ENCODE measurements around the gene CNTN1. TPM values are rescaled to one million over a fixed set of nuclear protein-coding genes. Genes with fewer than 3 reads are reported as not detected.

The CNTN1 gene
- polyA plus RNA-seq, 1 donor (not counting 4 experiments of a cell fraction or from before 2014, with no cell fraction given): 19.0 TPM

- FAIRE-seq (no peak), DNase-seq (ENCODE audit: low read depth, low spot score) (no peak)
- no peak overlapping the region for H3K4me3 ChIP-seq (ENCODE audit: control insufficient read depth in 2 of 3, extremely low read depth in 1 of 3, insufficient read depth in 2 of 3, low read depth in 1 of 3, low read length in 3 of 3)
- TF ChIP-seq CTCF (optimal IDR thresholded peaks at IDR 0.05 in 1 of 3, IDR thresholded peaks at IDR 0.05 in 1 of 3, conservative IDR thresholded peaks at IDR 0.05 in 1 of 3; ENCODE audit: extremely low read depth in 1 of 3, insufficient read depth in 2 of 3, low read length in 3 of 3) (no peak), EZH2 (IDR thresholded peaks at IDR 0.05; ENCODE audit: low read length) (no peak)
- H2AFZ ChIP-seq (ENCODE audit: control insufficient read depth, low read length): no peak overlapping the region
- H3K27me3 ChIP-seq (ENCODE audit: control insufficient read depth, extremely low read depth, insufficient read depth, low read length): no peaks in the 10 kb centered on the region
- H4K20me1 ChIP-seq (ENCODE audit: control insufficient read depth, extremely low read depth, insufficient read depth, low read length): no peaks in the 10 kb centered on the region
- H3K4me2 ChIP-seq (ENCODE audit: control insufficient read depth, extremely low read depth, insufficient read depth, low read depth, low read length): no peak overlapping the region
- no peak overlapping the region for H3K27ac ChIP-seq (ENCODE audit: control insufficient read depth, insufficient read depth, low read length)
- H3K9me3 ChIP-seq (ENCODE audit: control insufficient read depth, low read depth, low read length): no peaks in the 10 kb centered on the region
- no peak overlapping the region for H3K9ac ChIP-seq (ENCODE audit: control insufficient read depth, extremely low read depth, insufficient read depth, low read length)
- no peaks in the 10 kb centered on the region for H3K79me2 ChIP-seq (ENCODE audit: control insufficient read depth, insufficient read depth, low read length)
- no peaks in the 10 kb centered on the region for H3K9me1 ChIP-seq (ENCODE audit: control insufficient read depth, extremely low read depth, insufficient read depth, low read length)
- no peaks in the 10 kb centered on the region for H3K36me3 ChIP-seq (ENCODE audit: control insufficient read depth in 2 of 2, extremely low read depth in 1 of 2, insufficient read depth in 2 of 2, low read length in 2 of 2)
- H3K4me1 ChIP-seq (ENCODE audit: control insufficient read depth, extremely low read depth, insufficient read depth, low read length): no peaks in the 10 kb centered on the region
- dilution Hi-C loops (cut with MboI; ENCODE audit: extremely low pct_ligation_motif_present, low sequenced_read_pairs): no loop called here
Measured at GRCh38 chr12:41055875-41056577, 363.8 kb downstream of the CNTN1 start.

GRCh38 chr12:41058266-41058665 is 366.0 kb downstream of the CNTN1 start:
- no peak overlapping the region for H3K4me2 ChIP-seq (ENCODE audit: control insufficient read depth, extremely low read depth, insufficient read depth, low read depth, low read length)
- H3K27ac ChIP-seq (ENCODE audit: control insufficient read depth, insufficient read depth, low read length): no peak overlapping the region
- H3K36me3 ChIP-seq (ENCODE audit: control insufficient read depth in 2 of 2, extremely low read depth in 1 of 2, insufficient read depth in 2 of 2, low read length in 2 of 2): no peaks in the 10 kb centered on the region
- H3K9me3 ChIP-seq (ENCODE audit: control insufficient read depth, low read depth, low read length): no peaks in the 10 kb centered on the region
- H3K4me1 ChIP-seq (ENCODE audit: control insufficient read depth, extremely low read depth, insufficient read depth, low read length): no peaks in the 10 kb centered on the region
- no peaks in the 10 kb centered on the region for H3K27me3 ChIP-seq (ENCODE audit: control insufficient read depth, extremely low read depth, insufficient read depth, low read length)
- H3K4me3 ChIP-seq (ENCODE audit: control insufficient read depth in 2 of 3, extremely low read depth in 1 of 3, insufficient read depth in 2 of 3, low read depth in 1 of 3, low read length in 3 of 3): no peak overlapping the region
- no peaks in the 10 kb centered on the region for H4K20me1 ChIP-seq (ENCODE audit: control insufficient read depth, extremely low read depth, insufficient read depth, low read length)
- H3K9me1 ChIP-seq (ENCODE audit: control insufficient read depth, extremely low read depth, insufficient read depth, low read length): no peaks in the 10 kb centered on the region
- dilution Hi-C loops (cut with MboI; ENCODE audit: extremely low pct_ligation_motif_present, low sequenced_read_pairs): no loop called here
- no peak for DNase-seq (ENCODE audit: low read depth, low spot score)
- no peak for TF ChIP-seq CTCF (optimal IDR thresholded peaks at IDR 0.05 in 1 of 3, IDR thresholded peaks at IDR 0.05 in 1 of 3, conservative IDR thresholded peaks at IDR 0.05 in 1 of 3; ENCODE audit: extremely low read depth in 1 of 3, insufficient read depth in 2 of 3, low read length in 3 of 3)
- no peak for TF ChIP-seq EZH2 (IDR thresholded peaks at IDR 0.05; ENCODE audit: low read length)
- H3K9ac ChIP-seq (ENCODE audit: control insufficient read depth, extremely low read depth, insufficient read depth, low read length): no peak overlapping the region
- FAIRE-seq: no peak
- H2AFZ ChIP-seq (ENCODE audit: control insufficient read depth, low read length): no peak overlapping the region
- no peaks in the 10 kb centered on the region for H3K79me2 ChIP-seq (ENCODE audit: control insufficient read depth, insufficient read depth, low read length)

Data from keratinocyte (primary cell).